Erythroblast (primary cell): ENCODE measurements around the gene ADRB2.

Source experiments
- GATA1 ChIP-seq: IDR thresholded peaks from 2 replicates; pipeline ENCODE4 v1.6.1; 2011; ENCODE audit warnings: low read depth, mild to moderate bottlenecking, control low read depth, low read length, moderate library complexity
- POLR2A ChIP-seq: IDR thresholded peaks from 2 replicates; pipeline ENCODE4 v1.6.1; 2011; ENCODE audit warnings: mild to moderate bottlenecking, low read length

DNA sequence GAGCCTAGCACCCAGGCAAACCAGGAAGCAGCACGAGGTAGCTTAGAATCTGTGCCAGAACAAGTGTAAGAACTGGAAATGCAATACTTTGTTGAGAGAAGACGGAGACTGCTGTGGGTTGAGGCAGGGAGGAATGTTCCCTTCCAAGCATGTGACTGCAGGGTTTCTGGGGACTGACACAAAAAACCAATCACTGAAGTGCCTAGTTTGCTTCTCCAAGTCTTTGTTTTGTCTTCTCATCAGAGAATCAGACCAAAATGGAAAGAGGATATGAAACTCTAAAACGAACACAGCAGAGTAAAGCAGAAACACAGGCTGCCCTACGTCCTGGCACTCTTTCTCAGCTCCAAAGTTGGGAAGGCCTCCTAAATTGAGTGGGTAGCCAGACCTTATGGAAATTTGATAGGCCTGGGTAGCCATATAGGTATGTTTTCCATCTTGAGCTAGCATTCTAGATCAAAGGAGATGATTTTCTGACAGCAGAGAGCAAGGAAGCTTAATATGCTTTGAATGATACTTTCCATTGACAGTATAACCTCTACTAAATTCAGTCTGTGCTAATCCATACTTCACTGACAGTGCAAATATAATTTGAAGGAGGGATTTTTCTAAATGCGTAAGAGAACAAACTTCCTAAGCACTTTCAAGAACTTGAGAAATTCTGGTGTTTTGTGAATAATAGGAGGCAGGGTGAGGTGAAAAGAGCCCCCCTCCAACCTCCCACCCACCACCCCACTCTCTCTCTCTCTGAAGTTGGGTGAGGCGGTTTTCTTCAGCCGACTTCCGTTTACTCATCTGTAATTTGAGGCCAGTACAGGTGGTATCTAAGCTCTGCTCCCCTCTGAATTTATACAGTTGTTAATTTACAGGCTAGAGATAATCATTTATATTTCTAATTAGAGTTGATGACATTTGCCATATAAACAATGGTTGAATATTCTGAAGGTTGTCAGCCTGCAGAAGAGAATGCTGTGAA, 5.5 kb downstream of the ADRB2 start:
- TF ChIP-seq POLR2A (no peak), GATA1 (no peak)
